ENCODE data around the gene SLC1A3.
A peak's percentile ranks its signal among the peaks of the same experiment; 100 is the strongest.

The SLC1A3 gene

GRCh38 chr5:36720688-36721087, 114.3 kb downstream of the SLC1A3 start:
- DNase-seq (ENCODE audit: low read depth), result peak; percentile 23
- no peak overlapping the region for H3K4me3 ChIP-seq (ENCODE audit: low read length)
- no peak for TF ChIP-seq CTCF (IDR thresholded peaks at IDR 0.05; ENCODE audit: insufficient read depth, low read depth, low read length, missing control alignments)

DNA sequence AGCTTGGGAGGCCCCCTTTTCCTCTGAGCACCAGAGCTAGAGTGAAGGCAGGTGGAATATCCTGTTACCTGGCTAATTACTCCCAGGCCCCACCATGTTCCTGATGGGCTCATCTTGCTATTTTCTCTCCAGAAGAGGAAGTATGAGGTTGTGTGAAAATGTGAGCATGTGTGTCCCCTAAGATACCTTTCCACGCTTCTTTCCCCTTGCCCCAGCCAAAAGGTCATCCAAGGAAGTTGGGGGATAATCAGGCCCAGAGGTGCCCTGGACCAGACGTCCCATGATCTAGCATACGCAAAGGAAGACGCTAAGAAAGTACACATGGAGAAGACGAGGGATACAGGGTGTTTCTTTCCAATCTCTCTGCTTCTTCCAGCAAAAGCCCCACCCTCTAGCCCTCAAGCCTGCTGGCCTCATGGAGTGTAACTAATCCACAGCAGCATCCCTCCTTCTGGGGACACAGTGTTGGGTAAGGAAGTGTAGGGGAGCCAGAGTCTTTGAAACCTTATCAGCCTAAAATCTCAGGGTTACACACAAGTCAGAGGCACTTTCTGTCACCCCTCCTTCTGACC, 115.3 kb downstream of the SLC1A3 start:
- no peak for DNase-seq (ENCODE audit: low read depth)
- no peak overlapping the region for H3K4me3 ChIP-seq (ENCODE audit: low read length)
- no peak for TF ChIP-seq CTCF (IDR thresholded peaks at IDR 0.05; ENCODE audit: insufficient read depth, low read depth, low read length, missing control alignments)

GRCh38 chr5:36722900-36723299, 116.5 kb downstream of the SLC1A3 start:
- no peak for DNase-seq (ENCODE audit: low read depth)

GRCh38 chr5:36723912-36724311, 117.5 kb downstream of the SLC1A3 start:
- no peak for DNase-seq (ENCODE audit: low read depth)
- no peak for TF ChIP-seq CTCF (IDR thresholded peaks at IDR 0.05; ENCODE audit: insufficient read depth, low read depth, low read length, missing control alignments)
- no peak overlapping the region for H3K4me3 ChIP-seq (ENCODE audit: low read length)

More at GRCh38 chr5:36722900-36723299, 116.5 kb downstream of the SLC1A3 start:
- H3K4me3 ChIP-seq (ENCODE audit: low read length), result no peak overlapping the region
- no peak for TF ChIP-seq CTCF (IDR thresholded peaks at IDR 0.05; ENCODE audit: insufficient read depth, low read depth, low read length, missing control alignments)

DNA sequence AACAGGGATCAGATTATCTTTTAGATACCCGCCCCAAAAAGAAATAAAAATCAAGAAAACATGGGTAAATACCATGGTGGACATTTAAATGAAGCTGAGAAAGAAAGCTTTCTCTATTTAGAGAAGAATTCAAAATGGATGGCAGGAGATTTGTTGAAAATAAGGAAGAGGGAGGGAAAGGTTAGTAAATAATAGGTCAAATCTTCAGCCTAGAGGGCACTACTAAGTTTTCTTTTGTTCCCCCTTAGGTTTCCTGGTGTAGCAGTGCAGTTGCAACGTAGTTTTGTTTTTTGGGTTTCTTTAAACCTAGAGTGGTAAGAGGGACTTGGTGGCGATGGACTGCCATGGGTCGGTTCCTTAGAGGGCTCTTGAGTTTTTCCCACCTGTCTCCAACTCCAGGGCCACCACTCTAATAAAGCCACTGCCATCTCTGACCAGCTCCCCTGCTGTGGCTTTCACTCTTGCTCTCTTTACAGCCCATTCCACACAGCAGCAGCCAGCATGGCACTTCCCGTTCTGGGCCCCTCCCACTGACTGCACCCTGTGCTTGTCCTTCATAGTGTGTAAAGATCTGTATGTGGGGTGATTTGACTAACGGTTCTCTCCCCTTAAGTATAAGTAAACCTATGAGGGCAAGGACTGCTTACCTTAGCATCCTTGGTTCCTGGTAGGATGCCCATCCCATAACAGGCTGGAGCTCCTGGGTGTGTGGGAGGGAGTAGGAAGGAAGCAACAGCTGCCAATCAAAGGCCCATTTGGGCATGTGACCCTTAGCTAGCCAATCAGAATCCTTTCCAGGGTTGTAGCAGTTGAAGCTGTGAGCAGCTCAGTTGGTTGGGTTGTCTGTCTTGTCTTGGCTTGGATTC, 118.3 kb downstream of the SLC1A3 start:
- no peak overlapping the region for H3K4me3 ChIP-seq (ENCODE audit: low read length)
- peak; percentile 11 for DNase-seq (ENCODE audit: low read depth)

DNA sequence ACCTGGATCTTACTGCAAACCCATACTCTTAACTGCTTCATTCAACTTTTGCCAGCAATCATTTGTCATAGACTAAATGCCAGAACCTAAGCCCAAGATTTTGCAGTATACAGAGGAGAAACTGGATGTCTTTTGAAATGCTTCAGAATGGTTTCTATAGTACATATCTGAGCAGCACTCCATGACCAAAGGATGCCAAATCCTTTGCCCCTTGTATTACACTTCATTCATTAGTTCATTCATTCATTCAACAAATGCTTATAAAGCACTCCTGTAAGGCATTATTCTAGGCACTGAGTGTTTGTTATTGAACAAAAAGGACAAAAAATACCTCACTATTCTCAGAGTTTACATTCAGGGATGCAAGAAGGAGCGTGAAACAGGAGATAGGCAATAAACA, 119.9 kb downstream of the SLC1A3 start:
- TF ChIP-seq CTCF (IDR thresholded peaks at IDR 0.05; ENCODE audit: insufficient read depth, low read depth, low read length, missing control alignments), result no peak
- H3K4me3 ChIP-seq (ENCODE audit: low read length), result no peak overlapping the region
- DNase-seq (ENCODE audit: low read depth), result no peak

More for the DNA sequence above, 118.3 kb downstream of the SLC1A3 start:
- TF ChIP-seq CTCF (IDR thresholded peaks at IDR 0.05; ENCODE audit: insufficient read depth, low read depth, low read length, missing control alignments), result no peak

Data from epithelial cell of esophagus (primary cell).